NB4 (cell line): Measurements from ENCODE around the gene AFF3.

Source experiments
- POLR2A ChIP-seq: IDR thresholded peaks from 2 replicates; pipeline ENCODE4 v1.6.1; 2011; ENCODE audit warnings: mild to moderate bottlenecking; ENCODE audit not compliant: insufficient read length; ENCODE audit errors: extremely low read depth
- TF ChIP-seq, protein P1 (sequence below): IDR thresholded peaks from one replicate; pipeline ENCODE4 v1.5.1; 2012; ENCODE audit warnings: low read depth, low read length
- TF ChIP-seq, protein P2 (sequence below): IDR thresholded peaks from 2 replicates; pipeline ENCODE4 v1.6.1; 2011; ENCODE audit warnings: low read depth, low read length

DNA sequence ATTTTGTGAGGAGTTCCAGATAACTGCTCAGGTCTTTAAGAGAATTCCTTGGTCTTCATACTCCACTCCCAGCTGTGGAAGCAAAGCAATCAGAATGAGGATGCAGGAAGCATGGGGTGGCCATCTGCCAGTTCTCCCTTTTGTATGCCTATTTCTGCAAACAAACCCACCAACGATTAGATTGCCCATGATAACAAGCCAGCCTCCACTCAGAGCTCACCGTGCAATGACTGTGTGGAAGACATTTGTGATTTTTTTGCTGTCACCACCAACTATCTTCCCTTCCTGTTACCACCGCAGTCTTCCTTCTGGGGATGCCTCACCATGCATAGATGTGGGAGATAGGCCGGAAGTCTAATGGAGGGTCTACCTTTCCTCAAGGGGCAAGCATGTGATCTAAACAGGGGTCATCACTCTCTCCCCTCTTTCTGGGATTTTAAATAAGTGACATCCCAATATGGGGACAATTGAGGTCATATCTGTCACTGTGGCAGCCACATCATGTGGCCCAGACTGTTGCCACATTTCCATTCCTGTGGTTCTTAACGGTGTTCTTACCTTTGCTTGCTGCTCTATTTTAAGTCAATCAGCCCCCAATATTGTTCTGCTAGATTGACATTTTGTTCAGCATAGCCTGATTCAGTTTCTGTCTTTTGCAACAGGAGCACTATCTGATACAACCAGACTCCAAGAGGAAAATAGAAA lies 4.4 kb downstream of the AFF3 start:
- TF ChIP-seq, protein P1, sequence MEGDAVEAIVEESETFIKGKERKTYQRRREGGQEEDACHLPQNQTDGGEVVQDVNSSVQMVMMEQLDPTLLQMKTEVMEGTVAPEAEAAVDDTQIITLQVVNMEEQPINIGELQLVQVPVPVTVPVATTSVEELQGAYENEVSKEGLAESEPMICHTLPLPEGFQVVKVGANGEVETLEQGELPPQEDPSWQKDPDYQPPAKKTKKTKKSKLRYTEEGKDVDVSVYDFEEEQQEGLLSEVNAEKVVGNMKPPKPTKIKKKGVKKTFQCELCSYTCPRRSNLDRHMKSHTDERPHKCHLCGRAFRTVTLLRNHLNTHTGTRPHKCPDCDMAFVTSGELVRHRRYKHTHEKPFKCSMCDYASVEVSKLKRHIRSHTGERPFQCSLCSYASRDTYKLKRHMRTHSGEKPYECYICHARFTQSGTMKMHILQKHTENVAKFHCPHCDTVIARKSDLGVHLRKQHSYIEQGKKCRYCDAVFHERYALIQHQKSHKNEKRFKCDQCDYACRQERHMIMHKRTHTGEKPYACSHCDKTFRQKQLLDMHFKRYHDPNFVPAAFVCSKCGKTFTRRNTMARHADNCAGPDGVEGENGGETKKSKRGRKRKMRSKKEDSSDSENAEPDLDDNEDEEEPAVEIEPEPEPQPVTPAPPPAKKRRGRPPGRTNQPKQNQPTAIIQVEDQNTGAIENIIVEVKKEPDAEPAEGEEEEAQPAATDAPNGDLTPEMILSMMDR = no peak
- no peak for TF ChIP-seq POLR2A
- TF ChIP-seq, protein P2, sequence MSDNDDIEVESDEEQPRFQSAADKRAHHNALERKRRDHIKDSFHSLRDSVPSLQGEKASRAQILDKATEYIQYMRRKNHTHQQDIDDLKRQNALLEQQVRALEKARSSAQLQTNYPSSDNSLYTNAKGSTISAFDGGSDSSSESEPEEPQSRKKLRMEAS = no peak
